HEK293 (cell line): ENCODE measurements around the gene ZFHX3.
A peak's percentile ranks its signal among the peaks of the same experiment; 100 is the strongest.

Experiments
- CTCF ChIA-PET: fragments of 350-600 bp; formaldehyde crosslinking; extraction: SDS; loops from one replicate; lab custom pipeline; 2021; ENCODE audit warnings: antibody characterized with exemption; lab: Yijun Ruan, JAX
- POLR2A ChIA-PET: fragments of 300-600 bp; formaldehyde crosslinking; extraction: SDS; loops from one replicate; lab custom pipeline; 2020; ENCODE audit warnings: antibody characterized with exemption, inconsistent platforms; lab: Yijun Ruan, JAX
- H3K27ac ChIP-seq: fragments of 200-500 bp; sonication (Bioruptor generic); 2 replicates; pipeline ENCODE4 v1.5.1; 2014; ENCODE audit warnings: low read depth, low read length, control low read depth, inconsistent platforms; ENCODE audit errors: extremely low read depth
- H3K36me3 ChIP-seq, 2 experiments: fragments of 200-500 bp in 1 of 2; sonication (Bioruptor generic) in 1 of 2; 1 replicate in 1 of 2; 2 replicates in 1 of 2; pipeline ENCODE4 v1.5.1; 2014 to 2017; ENCODE audit warnings: inconsistent platforms in 2 of 2, low read length in 2 of 2; ENCODE audit not compliant: control insufficient read depth in 2 of 2, insufficient read depth in 1 of 2
- H3K4me1 ChIP-seq: fragments of 200-500 bp; sonication (Bioruptor generic); 2 replicates; pipeline ENCODE4 v1.5.1; 2014; ENCODE audit warnings: mild to moderate bottlenecking, low read length, inconsistent platforms; ENCODE audit not compliant: control insufficient read depth, insufficient read depth
- H3K4me3 ChIP-seq: 2 replicates; pipeline ENCODE4 v1.5.1; 2011; ENCODE audit warnings: low read depth, mild to moderate bottlenecking, control low read depth, low read length, moderate library complexity
- H3K9me3 ChIP-seq: fragments of 200-500 bp; sonication (Bioruptor generic); 2 replicates; pipeline ENCODE4 v1.5.1; 2014; ENCODE audit warnings: low read depth, low read length, inconsistent platforms; ENCODE audit not compliant: control insufficient read depth, insufficient read depth
- FEZF1 ChIP-seq: fragments of 450-650 bp; formaldehyde crosslinking; IDR thresholded peaks from 2 replicates; pipeline ENCODE4 v1.5.1; 2016; ENCODE audit warnings: missing biosample characterization, missing genetic modification characterization
- GLIS2 ChIP-seq: fragments of 450-650 bp; formaldehyde crosslinking; IDR thresholded peaks from 2 replicates; pipeline ENCODE4 v1.5.1; 2016; ENCODE audit warnings: missing biosample characterization, missing genetic modification characterization
- KLF8 ChIP-seq: fragments of 450-650 bp; formaldehyde crosslinking; IDR thresholded peaks from 2 replicates; pipeline ENCODE4 v1.5.1; 2016; ENCODE audit warnings: missing biosample characterization, missing genetic modification characterization
- PRDM1 ChIP-seq: fragments of 450-650 bp; formaldehyde crosslinking; IDR thresholded peaks from 2 replicates; pipeline ENCODE4; 2016; ENCODE audit warnings: missing biosample characterization, missing genetic modification characterization
- WT1 ChIP-seq: fragments of 450-650 bp; formaldehyde crosslinking; IDR thresholded peaks from 2 replicates; pipeline ENCODE4 v1.5.1; 2016; ENCODE audit warnings: missing biosample characterization, missing genetic modification characterization
- YY1 ChIP-seq: fragments of 450-650 bp; formaldehyde crosslinking; IDR thresholded peaks from 2 replicates; pipeline ENCODE4 v1.5.1; 2018; ENCODE audit warnings: missing biosample characterization, missing genetic modification characterization
- ZBTB1 ChIP-seq: fragments of 450-650 bp; formaldehyde crosslinking; IDR thresholded peaks from 2 replicates; pipeline ENCODE4 v1.5.1; 2016; ENCODE audit warnings: missing biosample characterization, missing genetic modification characterization
- ZBTB17 ChIP-seq: fragments of 450-650 bp; formaldehyde crosslinking; IDR thresholded peaks from 2 replicates; pipeline ENCODE4 v1.5.1; 2016; ENCODE audit warnings: missing biosample characterization, missing genetic modification characterization
- ZFP3 ChIP-seq: fragments of 450-650 bp; formaldehyde crosslinking; IDR thresholded peaks from 2 replicates; pipeline ENCODE4 v1.5.1; 2016; ENCODE audit warnings: low read depth, missing biosample characterization, missing genetic modification characterization
- ZFP37 ChIP-seq: fragments of 450-650 bp; formaldehyde crosslinking; IDR thresholded peaks from 2 replicates; pipeline ENCODE4 v1.5.1; 2016; ENCODE audit warnings: missing biosample characterization, missing genetic modification characterization
- ZNF112 ChIP-seq: fragments of 450-650 bp; formaldehyde crosslinking; IDR thresholded peaks from 2 replicates; pipeline ENCODE4 v1.5.0; 2017; ENCODE audit warnings: missing biosample characterization, missing genetic modification characterization
- ZNF114 ChIP-seq: fragments of 450-650 bp; formaldehyde crosslinking; IDR thresholded peaks from 2 replicates; pipeline ENCODE4 v1.5.0; 2017; ENCODE audit warnings: missing biosample characterization, missing genetic modification characterization
- ZNF138 ChIP-seq: fragments of 450-650 bp; formaldehyde crosslinking; IDR thresholded peaks from 2 replicates; pipeline ENCODE4 v1.5.1; 2016; ENCODE audit warnings: missing biosample characterization, missing genetic modification characterization, borderline replicate concordance
- ZNF140 ChIP-seq: fragments of 450-650 bp; formaldehyde crosslinking; IDR thresholded peaks from 2 replicates; pipeline ENCODE4 v1.5.1; 2016; ENCODE audit warnings: missing biosample characterization, missing genetic modification characterization
- ZNF19 ChIP-seq: fragments of 450-650 bp; formaldehyde crosslinking; IDR thresholded peaks from 2 replicates; pipeline ENCODE4; 2016; ENCODE audit warnings: missing biosample characterization, missing genetic modification characterization, low read depth
- ZNF292 ChIP-seq: fragments of 450-650 bp; formaldehyde crosslinking; IDR thresholded peaks from 2 replicates; pipeline ENCODE4 v1.5.1; 2016; ENCODE audit warnings: low read depth, missing biosample characterization, missing genetic modification characterization, borderline replicate concordance
- ZNF391 ChIP-seq: fragments of 450-650 bp; formaldehyde crosslinking; IDR thresholded peaks from 2 replicates; pipeline ENCODE4 v1.5.1; 2016; ENCODE audit warnings: low read depth, missing biosample characterization, missing genetic modification characterization, borderline replicate concordance
- ZNF394 ChIP-seq: fragments of 450-650 bp; formaldehyde crosslinking; IDR thresholded peaks from 2 replicates; pipeline ENCODE4 v1.5.1; 2016; ENCODE audit warnings: missing biosample characterization, missing genetic modification characterization, mild to moderate bottlenecking, moderate library complexity, borderline replicate concordance
- ZNF529 ChIP-seq: fragments of 450-650 bp; formaldehyde crosslinking; IDR thresholded peaks from 2 replicates; pipeline ENCODE4 v1.5.1; 2017; ENCODE audit warnings: missing genetic modification characterization, missing biosample characterization; ENCODE audit not compliant: insufficient replicate concordance
- ZNF571 ChIP-seq: fragments of 450-650 bp; formaldehyde crosslinking; IDR thresholded peaks from 2 replicates; pipeline ENCODE4 v1.5.0; 2017; ENCODE audit warnings: missing biosample characterization, missing genetic modification characterization
- ZNF585B ChIP-seq: fragments of 450-650 bp; formaldehyde crosslinking; IDR thresholded peaks from 2 replicates; pipeline ENCODE4 v1.5.1; 2016; ENCODE audit warnings: missing biosample characterization, missing genetic modification characterization
- ZNF596 ChIP-seq: fragments of 450-650 bp; IDR thresholded peaks from 2 replicates; pipeline ENCODE4 v1.5.0; 2018; ENCODE audit warnings: missing biosample characterization, mild to moderate bottlenecking, missing genetic modification characterization, moderate library complexity
- ZNF658 ChIP-seq: fragments of 450-650 bp; formaldehyde crosslinking; IDR thresholded peaks from 2 replicates; pipeline ENCODE4; 2016; ENCODE audit warnings: missing biosample characterization, missing genetic modification characterization
- ZNF791 ChIP-seq: fragments of 450-650 bp; formaldehyde crosslinking; IDR thresholded peaks from 2 replicates; pipeline ENCODE4 v1.5.1; 2016; ENCODE audit warnings: missing biosample characterization, missing genetic modification characterization
- ZNF792 ChIP-seq: fragments of 450-650 bp; formaldehyde crosslinking; IDR thresholded peaks from 2 replicates; pipeline ENCODE4 v1.5.1; 2016; ENCODE audit warnings: missing biosample characterization, missing genetic modification characterization
- TF ChIP-seq, protein P1 (sequence below): fragments of 450-650 bp; formaldehyde crosslinking; IDR thresholded peaks from 2 replicates; pipeline ENCODE4 v1.5.0; 2017; ENCODE audit warnings: missing biosample characterization, missing genetic modification characterization, borderline replicate concordance
- TF ChIP-seq, protein P2 (sequence below): fragments of 450-650 bp; formaldehyde crosslinking; IDR thresholded peaks from 2 replicates; pipeline ENCODE4 v1.5.1; 2016; ENCODE audit warnings: missing biosample characterization, missing genetic modification characterization
- TF ChIP-seq, protein P3 (sequence below): fragments of 450-650 bp; formaldehyde crosslinking; IDR thresholded peaks from 2 replicates; pipeline ENCODE4 v1.5.1; 2017; ENCODE audit warnings: missing biosample characterization, missing genetic modification characterization
- TF ChIP-seq, protein P4 (sequence below): fragments of 450-650 bp; formaldehyde crosslinking; IDR thresholded peaks from 2 replicates; pipeline ENCODE4 v1.5.1; 2016; ENCODE audit warnings: missing biosample characterization, missing genetic modification characterization

The ZFHX3 gene

DNA sequence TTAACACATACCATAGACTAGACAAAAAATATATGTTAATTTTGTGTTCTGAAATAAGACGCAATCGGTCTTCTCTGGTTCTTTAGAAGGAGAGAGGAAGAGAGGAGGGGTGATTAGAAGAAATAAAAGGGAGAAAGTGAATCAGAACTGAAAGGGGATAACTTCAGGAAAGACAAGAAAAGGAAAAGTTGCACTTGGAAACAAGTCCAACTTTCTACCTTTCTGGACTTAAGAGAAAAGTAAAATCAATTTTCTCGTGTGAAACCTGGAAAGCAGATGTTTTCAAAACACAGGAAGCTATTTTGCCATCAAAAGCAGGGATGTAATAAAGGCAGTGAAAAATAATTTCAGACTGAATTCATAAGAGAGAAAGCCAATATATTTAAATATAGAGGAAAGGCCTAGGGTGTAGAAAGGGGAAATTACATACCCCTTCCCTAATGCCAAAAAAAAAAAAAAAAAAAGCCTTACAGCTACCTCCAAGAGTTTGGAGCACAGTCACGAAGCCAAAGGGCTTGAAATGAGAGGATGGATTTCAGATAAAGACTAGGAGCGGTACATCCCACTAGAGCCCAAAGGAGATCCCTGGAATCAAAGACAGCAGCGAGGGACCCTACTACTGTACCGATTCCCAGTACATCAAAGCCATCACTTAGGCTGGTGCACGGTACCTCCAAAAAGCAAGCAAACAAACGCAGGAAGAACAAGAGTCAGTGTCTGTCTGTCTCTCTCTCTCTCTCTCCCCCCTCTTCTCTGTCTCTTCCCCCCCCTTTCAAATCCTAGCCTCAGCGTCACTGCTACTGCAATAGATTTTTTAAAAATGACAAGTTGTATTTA is 12.1 kb upstream of the ZFHX3 start:
- Histone ChIP-seq H3K4me1 (peaks cover 32% of the 10 kb centered on the region), H3K4me3 (no peak overlapping the region), H3K36me3 (no peaks in the 10 kb centered on the region), H3K27ac (no peak overlapping the region), H3K9me3 (no peaks in the 10 kb centered on the region)
- ChIA-PET CTCF (interaction anchor here (0.8 to 1.5 kb wide), 2 partner anchors 36 to 125 kb away, joined by 4 to 7 read pairs; no protein-coding TSS in a partner anchor), POLR2A (interaction anchor here (0.7 kb wide), 2 partner anchors 234 to 470 kb away, joined by 3 to 5 read pairs; no protein-coding TSS in a partner anchor)
- TF ChIP-seq ZBTB1 (no peak), ZNF112 (tag by site-specific recombination) (no peak), ZNF792 (tag by site-specific recombination) (no peak), ZNF791 (tag by site-specific recombination) (no peak), FEZF1 (0 out of 2 replicates have a peak, but pooled peaks have one; percentile 6), ZNF529 (tag by site-specific recombination) (no peak), WT1 (tag by site-specific recombination) (no peak), ZNF391 (no peak), PRDM1 (peak; percentile 96), ZNF140 (tag by site-specific recombination) (no peak), ZBTB17 (tag by site-specific recombination) (0 out of 2 replicates have a peak, but pooled peaks have one; percentile 23), ZNF138 (no peak), KLF8 (no peak), ZNF596 (tag by site-specific recombination) (0 out of 2 replicates have a peak, but pooled peaks have one; percentile 31), ZNF658 (tag by site-specific recombination) (no peak), ZFP3 (no peak), ZNF114 (tag by site-specific recombination) (no peak), ZNF19 (tag by site-specific recombination) (no peak), ZNF585B (no peak), ZNF292 (no peak), GLIS2 (tag by site-specific recombination) (no peak), ZNF394 (tag by site-specific recombination) (no peak), YY1 (no peak), ZFP37 (no peak), ZNF571 (no peak)
- TF ChIP-seq, protein P1, sequence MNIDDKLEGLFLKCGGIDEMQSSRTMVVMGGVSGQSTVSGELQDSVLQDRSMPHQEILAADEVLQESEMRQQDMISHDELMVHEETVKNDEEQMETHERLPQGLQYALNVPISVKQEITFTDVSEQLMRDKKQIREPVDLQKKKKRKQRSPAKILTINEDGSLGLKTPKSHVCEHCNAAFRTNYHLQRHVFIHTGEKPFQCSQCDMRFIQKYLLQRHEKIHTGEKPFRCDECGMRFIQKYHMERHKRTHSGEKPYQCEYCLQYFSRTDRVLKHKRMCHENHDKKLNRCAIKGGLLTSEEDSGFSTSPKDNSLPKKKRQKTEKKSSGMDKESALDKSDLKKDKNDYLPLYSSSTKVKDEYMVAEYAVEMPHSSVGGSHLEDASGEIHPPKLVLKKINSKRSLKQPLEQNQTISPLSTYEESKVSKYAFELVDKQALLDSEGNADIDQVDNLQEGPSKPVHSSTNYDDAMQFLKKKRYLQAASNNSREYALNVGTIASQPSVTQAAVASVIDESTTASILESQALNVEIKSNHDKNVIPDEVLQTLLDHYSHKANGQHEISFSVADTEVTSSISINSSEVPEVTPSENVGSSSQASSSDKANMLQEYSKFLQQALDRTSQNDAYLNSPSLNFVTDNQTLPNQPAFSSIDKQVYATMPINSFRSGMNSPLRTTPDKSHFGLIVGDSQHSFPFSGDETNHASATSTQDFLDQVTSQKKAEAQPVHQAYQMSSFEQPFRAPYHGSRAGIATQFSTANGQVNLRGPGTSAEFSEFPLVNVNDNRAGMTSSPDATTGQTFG (tag by site-specific recombination): no peak
- TF ChIP-seq, protein P2, sequence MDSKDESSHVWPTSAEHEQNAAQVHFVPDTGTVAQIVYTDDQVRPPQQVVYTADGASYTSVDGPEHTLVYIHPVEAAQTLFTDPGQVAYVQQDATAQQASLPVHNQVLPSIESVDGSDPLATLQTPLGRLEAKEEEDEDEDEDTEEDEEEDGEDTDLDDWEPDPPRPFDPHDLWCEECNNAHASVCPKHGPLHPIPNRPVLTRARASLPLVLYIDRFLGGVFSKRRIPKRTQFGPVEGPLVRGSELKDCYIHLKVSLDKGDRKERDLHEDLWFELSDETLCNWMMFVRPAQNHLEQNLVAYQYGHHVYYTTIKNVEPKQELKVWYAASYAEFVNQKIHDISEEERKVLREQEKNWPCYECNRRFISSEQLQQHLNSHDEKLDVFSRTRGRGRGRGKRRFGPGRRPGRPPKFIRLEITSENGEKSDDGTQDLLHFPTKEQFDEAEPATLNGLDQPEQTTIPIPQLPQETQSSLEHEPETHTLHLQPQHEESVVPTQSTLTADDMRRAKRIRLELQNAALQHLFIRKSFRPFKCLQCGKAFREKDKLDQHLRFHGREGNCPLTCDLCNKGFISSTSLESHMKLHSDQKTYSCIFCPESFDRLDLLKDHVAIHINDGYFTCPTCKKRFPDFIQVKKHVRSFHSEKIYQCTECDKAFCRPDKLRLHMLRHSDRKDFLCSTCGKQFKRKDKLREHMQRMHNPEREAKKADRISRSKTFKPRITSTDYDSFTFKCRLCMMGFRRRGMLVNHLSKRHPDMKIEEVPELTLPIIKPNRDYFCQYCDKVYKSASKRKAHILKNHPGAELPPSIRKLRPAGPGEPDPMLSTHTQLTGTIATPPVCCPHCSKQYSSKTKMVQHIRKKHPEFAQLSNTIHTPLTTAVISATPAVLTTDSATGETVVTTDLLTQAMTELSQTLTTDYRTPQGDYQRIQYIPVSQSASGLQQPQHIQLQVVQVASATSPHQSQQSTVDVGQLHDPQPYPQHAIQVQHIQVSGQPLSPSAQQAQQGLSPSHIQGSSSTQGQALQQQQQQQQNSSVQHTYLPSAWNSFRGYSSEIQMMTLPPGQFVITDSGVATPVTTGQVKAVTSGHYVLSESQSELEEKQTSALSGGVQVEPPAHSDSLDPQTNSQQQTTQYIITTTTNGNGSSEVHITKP (tag by site-specific recombination): peak; percentile 94
- TF ChIP-seq, protein P3, sequence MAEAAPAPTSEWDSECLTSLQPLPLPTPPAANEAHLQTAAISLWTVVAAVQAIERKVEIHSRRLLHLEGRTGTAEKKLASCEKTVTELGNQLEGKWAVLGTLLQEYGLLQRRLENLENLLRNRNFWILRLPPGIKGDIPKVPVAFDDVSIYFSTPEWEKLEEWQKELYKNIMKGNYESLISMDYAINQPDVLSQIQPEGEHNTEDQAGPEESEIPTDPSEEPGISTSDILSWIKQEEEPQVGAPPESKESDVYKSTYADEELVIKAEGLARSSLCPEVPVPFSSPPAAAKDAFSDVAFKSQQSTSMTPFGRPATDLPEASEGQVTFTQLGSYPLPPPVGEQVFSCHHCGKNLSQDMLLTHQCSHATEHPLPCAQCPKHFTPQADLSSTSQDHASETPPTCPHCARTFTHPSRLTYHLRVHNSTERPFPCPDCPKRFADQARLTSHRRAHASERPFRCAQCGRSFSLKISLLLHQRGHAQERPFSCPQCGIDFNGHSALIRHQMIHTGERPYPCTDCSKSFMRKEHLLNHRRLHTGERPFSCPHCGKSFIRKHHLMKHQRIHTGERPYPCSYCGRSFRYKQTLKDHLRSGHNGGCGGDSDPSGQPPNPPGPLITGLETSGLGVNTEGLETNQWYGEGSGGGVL (tag by site-specific recombination): peak; percentile 83
- TF ChIP-seq, protein P4, sequence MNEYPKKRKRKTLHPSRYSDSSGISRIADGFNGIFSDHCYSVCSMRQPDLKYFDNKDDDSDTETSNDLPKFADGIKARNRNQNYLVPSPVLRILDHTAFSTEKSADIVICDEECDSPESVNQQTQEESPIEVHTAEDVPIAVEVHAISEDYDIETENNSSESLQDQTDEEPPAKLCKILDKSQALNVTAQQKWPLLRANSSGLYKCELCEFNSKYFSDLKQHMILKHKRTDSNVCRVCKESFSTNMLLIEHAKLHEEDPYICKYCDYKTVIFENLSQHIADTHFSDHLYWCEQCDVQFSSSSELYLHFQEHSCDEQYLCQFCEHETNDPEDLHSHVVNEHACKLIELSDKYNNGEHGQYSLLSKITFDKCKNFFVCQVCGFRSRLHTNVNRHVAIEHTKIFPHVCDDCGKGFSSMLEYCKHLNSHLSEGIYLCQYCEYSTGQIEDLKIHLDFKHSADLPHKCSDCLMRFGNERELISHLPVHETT (tag by site-specific recombination): no peak
